HG03135 (cell line): ENCODE data around the gene PRRT2.
"Not testable (repeated sequence)": the region's sequence is repeated elsewhere in the genome, so short reads cannot be mapped to it uniquely, and the experiment has no call there.

Experiments
- ATAC-seq: cut with Tn5 transposase; IDR thresholded peaks from one replicate; pipeline ENCODE4 v1.9.1; 2021; ENCODE audit warnings: mild to moderate bottlenecking, moderate library complexity; ENCODE audit not compliant: unreplicated experiment

Gene PRRT2

GRCh38 chr16:29831490-29831889, 19.5 kb downstream of the PRRT2 start:
- ATAC-seq: no peak

- ATAC-seq: not testable (repeated sequence)
Measured at GRCh38 chr16:29833219-29833618, 21.2 kb downstream of the PRRT2 start.

GRCh38 chr16:29834079-29834478, 22.1 kb downstream of the PRRT2 start:
- ATAC-seq: no peak

- no peak for ATAC-seq
Measured at GRCh38 chr16:29835926-29836325, 23.9 kb downstream of the PRRT2 start.

GRCh38 chr16:29836623-29837022, 24.6 kb downstream of the PRRT2 start:
- ATAC-seq: no peak

- no peak for ATAC-seq
Measured at GRCh38 chr16:29837841-29838240, 25.8 kb downstream of the PRRT2 start.

- no peak for ATAC-seq
Measured at GRCh38 chr16:29839822-29840221, 27.8 kb downstream of the PRRT2 start.

- ATAC-seq: no peak
Measured at GRCh38 chr16:29840240-29840639, 28.2 kb downstream of the PRRT2 start.

- ATAC-seq: no peak
Measured at GRCh38 chr16:29841631-29842030, 29.6 kb downstream of the PRRT2 start.

- no peak for ATAC-seq
Measured at GRCh38 chr16:29842732-29843346, 30.8 kb downstream of the PRRT2 start.

- ATAC-seq: no peak
Measured at GRCh38 chr16:29843931-29844330, 31.9 kb downstream of the PRRT2 start.

GRCh38 chr16:29844575-29845331, 32.8 kb downstream of the PRRT2 start:
- no peak for ATAC-seq

- ATAC-seq: no peak
Measured at GRCh38 chr16:29845656-29846055, 33.7 kb downstream of the PRRT2 start.

GRCh38 chr16:29848420-29849297, 36.7 kb downstream of the PRRT2 start:
- peak; percentile 55 for ATAC-seq

GRCh38 chr16:29849505-29849904, 37.5 kb downstream of the PRRT2 start:
- no peak for ATAC-seq

- no peak for ATAC-seq
Measured at GRCh38 chr16:29850998-29851397, 39.0 kb downstream of the PRRT2 start.

GRCh38 chr16:29852654-29853053, 40.7 kb downstream of the PRRT2 start:
- ATAC-seq: no peak

- ATAC-seq: no peak
Measured at GRCh38 chr16:29854520-29855100, 42.6 kb downstream of the PRRT2 start.

GRCh38 chr16:29857133-29857760, 45.3 kb downstream of the PRRT2 start:
- no peak for ATAC-seq

GRCh38 chr16:29858149-29858849, 46.3 kb downstream of the PRRT2 start:
- no peak for ATAC-seq
